Retinal pigment epithelial cell (primary cell): ENCODE results near the gene DOCK6.

Experiments used
- DNase-seq: peaks from one replicate; pipeline ENCODE4 v3.0.0-alpha.2; 2010; ENCODE audit warnings: low read depth
- H3K4me3 ChIP-seq: 2 replicates; pipeline ENCODE4 v1.5.1; 2011; ENCODE audit warnings: mild to moderate bottlenecking, low read length, control low read depth, moderate library complexity
- TF ChIP-seq, protein P1 (sequence below): conservative IDR thresholded peaks from 2 replicates; pipeline ENCODE4 v1.5.1; 2011; ENCODE audit warnings: low read depth, low read length, control low read depth, inconsistent platforms

DOCK6 gene

DNA sequence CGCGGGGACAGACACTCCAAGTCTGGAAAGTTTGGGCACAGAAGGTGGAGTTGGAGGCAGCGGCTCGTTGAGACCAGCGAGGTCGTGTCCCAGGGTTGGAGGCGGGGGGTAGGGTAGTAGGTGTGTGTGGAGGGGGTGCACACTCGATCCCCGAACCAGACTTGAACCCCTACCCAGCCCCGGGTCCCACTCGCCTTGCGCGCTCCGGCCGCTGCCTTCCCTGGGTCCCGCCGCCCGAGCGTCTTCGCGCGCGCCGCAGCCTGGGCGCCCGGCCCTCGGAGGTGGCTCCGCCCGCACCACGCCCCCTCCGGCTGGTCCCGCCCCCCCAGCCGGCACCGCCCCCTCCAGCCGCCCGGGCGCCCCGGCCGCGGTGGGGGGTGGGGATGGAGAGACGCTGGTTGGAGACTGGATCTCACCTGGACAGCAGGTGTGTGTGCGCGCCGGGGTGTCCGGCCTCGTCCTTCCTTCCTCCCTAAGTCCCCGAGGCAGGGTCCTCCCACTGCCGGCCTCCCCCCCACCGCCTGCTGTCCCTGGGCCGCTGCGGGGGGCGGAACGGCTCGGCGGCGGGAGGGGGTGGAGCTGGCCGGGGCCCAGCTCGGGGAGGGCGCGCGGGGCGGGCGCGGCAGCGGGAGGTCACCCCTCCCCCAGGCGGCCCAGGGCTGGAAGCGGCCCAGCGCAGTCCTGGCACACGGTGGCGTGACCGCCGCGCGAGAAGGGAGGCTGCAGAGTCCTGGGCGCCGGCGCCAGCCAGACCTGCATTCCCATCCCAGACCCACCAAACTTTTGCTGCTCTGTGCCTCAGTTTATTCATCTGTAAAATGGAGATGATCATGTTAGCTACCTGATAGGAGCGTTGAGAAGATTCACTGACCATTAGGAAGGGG is 64.8 kb downstream of the DOCK6 start, which contains the start of gene KANK2:
TSS of gene KANK2 (minus strand) at position 255 of the 884 bp plus-strand sequence. CDS start 3,034 bp downstream, outside the sequence.
- TF ChIP-seq, protein P1, sequence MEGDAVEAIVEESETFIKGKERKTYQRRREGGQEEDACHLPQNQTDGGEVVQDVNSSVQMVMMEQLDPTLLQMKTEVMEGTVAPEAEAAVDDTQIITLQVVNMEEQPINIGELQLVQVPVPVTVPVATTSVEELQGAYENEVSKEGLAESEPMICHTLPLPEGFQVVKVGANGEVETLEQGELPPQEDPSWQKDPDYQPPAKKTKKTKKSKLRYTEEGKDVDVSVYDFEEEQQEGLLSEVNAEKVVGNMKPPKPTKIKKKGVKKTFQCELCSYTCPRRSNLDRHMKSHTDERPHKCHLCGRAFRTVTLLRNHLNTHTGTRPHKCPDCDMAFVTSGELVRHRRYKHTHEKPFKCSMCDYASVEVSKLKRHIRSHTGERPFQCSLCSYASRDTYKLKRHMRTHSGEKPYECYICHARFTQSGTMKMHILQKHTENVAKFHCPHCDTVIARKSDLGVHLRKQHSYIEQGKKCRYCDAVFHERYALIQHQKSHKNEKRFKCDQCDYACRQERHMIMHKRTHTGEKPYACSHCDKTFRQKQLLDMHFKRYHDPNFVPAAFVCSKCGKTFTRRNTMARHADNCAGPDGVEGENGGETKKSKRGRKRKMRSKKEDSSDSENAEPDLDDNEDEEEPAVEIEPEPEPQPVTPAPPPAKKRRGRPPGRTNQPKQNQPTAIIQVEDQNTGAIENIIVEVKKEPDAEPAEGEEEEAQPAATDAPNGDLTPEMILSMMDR, result no peak
- peak within 1 kb of the TSS; percentile 90 for H3K4me3 ChIP-seq

DNA sequence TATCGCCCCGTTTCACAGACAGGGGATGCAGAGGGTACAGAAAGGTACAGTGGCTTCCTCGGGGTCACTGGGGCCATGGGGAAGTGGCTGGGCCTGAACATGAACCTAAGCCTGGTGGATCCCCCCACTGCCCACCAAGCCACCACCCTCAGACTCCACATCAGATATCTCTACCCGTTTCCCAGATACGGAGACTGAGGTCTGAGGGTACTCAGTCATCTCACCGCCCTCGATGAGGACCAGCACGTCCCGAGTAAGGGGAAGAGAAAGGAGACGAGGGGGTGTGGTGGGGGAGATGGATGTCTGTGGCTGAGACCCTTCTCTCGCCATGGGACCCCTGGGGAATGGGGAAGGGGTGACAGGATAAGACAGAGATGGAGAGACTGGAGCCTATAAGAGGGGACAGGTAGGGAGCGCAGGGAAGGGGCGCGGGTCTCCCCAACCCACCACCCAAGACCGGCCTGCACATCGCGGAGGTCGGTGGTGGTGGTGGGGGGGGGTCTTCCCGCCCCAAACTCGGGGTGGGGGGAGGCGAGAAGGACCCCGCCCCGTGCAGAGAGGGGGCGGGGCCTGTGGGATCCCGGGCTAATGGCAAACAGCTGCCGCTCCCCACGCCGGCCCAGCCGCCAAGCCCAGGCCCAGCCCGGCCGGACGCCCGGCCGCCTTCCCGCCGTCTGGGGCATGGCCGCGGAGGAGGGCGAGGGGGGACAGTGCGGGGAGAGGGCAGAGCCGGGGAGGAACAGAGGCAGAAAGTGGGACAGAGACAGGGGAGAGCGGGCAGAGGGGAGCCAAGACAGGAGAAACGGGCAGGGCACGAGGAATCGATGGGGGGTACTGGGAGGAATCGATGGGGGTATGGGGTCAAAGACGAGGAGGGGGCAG is 65.7 kb downstream of the DOCK6 start:
- TF ChIP-seq, protein P1, result no peak
- peak overlapping the region; percentile 90 for H3K4me3 ChIP-seq
- DNase-seq, result no peak

More for the DNA sequence above, 64.8 kb downstream of the DOCK6 start, which contains the start of gene KANK2:
- peak; percentile 19 for DNase-seq

DNA sequence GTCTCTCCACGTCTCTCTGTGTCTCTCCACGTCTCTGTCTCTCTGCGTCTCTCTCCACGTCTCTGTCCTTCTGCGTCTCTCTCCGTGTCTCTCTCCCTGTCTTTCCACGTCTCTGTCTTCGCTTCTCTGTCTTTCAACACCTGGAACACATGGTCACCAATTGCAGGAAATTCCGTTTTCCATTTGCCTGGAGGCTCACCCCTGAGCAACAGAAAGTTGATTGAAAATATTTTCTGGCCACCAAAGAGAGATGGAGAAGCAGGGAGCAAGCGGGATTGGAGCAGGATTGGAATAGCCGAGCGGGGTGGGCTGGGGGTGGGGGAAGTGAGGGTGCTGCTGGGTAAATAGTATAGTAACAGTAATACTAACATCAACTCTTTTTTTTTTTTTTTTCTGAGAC is 66.6 kb downstream of the DOCK6 start:
- TF ChIP-seq, protein P1, result no peak
- H3K4me3 ChIP-seq, result peak overlapping the region; percentile 12
- DNase-seq, result no peak

DNA sequence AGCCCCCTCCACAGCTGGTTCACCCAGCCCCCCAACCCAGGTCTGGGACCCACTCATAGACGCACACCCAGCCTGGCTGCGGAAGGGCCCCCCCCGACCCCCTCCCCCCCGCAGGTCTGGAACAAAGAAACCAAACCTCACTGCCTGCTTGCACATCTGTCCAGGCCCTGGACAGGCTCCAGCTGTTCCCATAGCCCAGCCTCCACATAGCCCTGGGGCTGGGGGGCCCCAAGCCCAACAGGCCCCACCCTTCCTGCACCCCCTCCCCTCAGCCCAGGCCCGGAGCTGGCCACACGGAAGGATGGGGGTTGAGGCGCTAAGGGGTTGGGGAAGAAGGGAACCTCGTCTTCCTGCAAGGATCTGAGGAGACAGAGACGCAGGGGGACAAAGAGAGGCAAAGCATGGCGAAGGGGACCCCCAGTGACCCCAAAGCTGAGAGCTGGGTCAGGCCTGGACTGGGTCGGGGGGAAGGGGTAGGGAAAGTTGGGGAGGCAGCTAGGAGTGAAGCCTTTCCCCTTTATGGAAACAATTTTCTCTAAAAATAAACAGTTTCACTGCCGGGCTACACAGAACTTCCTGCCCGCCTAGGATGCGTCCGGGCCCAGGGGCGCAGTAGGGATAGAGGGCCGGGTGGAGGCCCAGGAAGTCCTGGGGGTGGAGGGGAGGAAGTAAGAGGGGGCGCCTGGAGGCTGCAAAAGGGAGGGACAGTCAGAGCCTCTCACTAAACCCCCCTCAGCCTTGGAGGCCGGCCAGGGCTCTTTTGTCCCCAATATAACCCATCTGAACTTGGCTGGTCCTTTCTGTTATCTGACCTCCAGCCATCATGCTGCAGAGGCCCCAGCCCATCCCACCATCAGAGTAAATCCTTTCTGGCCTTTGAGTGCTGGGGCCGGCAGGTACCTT is 67.4 kb downstream of the DOCK6 start:
- TF ChIP-seq, protein P1, result no peak
- DNase-seq, result no peak
- H3K4me3 ChIP-seq, result peak overlapping the region; percentile 11

DNA sequence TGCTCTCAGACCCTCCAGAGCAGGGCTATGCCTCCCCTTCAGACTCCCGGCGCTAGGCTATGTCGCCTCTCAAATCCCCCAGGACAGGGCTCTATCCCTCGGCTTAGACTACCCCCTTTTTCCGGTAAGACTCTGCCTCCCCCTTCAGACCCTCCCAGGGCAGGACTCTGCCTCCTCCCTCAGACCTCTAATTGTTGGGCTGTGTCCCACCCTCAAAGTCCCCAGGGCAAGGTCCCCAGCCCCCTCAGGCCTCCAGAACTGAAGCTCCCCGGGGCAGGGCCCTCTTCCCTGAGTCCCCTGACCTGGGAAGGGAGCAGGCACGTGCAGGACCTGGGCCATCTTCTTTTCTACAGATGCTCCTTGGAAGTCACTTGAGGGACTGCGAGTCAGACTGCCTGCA is 68.2 kb downstream of the DOCK6 start:
- DNase-seq, result no peak
- TF ChIP-seq, protein P1, result no peak
- no peak overlapping the region for H3K4me3 ChIP-seq

DNA sequence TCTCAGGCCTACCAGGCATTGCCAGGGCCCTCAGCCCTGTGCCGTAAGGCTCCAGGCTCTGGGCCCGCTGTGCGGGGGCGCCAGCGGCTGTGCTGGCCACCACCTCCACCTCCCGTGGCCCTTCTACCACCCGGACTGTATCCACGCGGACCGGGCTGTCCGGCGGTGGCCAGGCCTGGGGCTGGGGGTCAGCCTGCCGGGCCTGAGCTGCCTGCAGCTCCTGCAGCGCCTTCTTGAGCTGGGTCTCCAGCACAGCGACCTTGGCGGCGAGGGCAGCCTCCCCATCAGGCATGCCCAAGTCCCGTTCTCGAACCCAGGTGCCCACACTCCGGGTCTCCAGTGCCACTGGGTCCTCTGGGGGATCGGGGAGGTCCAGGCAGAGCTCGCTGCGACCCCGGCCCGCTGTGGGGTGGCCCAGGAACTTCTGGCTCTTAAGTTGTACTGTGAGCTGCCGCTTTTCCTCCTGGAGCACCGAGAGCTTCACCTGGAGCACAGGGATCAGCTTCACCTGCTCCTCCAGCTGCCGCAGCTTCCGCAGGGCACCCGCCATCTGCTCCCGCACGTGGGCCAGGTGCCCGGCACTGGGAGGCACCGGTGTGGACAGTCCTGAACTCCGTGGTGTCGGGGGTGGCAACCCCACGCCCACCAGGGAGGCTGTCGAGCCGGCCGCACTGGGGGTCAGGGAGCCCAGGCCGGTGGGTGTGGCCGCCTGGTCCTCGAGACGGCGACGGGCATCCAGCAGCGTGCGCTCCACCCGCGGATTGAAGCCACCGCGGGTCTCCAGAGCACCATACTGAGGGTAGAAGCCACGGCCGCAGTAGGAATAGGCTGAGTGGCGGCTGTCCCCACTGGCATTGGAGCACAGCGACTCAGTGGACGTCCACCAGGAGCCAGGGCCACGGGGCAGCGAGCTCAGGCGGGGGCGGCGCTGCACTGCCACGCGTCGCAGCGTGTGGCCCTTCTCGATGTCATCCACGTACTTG is 69.1 kb downstream of the DOCK6 start:
- DNase-seq, result no peak
- TF ChIP-seq, protein P1, result no peak
- H3K4me3 ChIP-seq, result no peak overlapping the region
